Measurements from ENCODE around the gene PRDM11.

PRDM11 gene

DNA sequence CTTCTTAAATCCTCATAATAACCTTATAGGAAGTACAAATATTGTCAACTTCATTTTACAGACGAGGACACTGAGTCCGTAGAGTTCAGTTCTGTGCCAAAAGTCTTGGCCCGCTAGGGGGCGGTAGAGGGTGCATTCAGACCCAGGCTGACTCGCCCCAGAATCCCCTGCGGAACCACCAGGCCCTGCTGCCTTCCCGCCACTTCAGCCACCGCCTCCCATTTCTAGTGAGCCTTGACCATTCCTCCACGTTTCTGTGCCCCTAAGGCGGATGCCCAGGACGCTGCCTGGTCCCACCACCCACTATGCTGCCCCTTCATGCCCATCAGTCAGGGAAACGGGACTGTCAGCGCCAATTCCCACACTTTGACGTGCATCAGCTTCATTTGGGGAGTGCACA, 120.6 kb downstream of the PRDM11 start:
- no peak for DNase-seq

DNA sequence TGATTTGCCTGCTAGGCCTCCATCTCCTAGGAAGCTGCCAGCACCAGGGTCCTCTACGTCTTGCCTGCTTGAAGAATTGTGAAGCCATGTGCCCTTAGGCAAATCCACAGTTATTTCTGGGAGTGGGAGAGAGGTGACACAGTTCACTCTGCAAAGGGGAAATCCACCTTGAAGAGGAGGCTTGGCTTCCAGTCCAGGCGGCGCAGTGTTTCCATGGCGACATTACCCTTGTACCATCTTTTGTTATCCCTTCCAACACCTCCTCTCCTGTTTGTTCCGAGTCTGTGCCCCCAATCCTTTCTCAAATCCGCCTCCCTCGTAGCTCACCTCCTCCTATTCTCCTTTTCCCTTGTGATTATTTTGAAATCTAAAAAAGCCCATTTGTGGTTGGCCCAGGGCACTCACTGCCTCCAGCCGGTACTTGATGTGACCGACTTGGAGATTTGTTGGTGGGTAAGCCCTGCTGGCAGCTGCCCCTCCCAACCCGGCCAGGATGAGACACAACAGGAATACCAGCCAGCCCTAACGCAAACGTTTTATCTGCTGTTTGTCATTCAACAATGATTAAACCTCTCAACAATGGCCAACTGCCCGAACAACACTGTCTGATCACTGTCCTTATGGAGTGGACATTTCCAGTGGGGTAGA, 121.3 kb downstream of the PRDM11 start:
- DNase-seq, result no peak

DNA sequence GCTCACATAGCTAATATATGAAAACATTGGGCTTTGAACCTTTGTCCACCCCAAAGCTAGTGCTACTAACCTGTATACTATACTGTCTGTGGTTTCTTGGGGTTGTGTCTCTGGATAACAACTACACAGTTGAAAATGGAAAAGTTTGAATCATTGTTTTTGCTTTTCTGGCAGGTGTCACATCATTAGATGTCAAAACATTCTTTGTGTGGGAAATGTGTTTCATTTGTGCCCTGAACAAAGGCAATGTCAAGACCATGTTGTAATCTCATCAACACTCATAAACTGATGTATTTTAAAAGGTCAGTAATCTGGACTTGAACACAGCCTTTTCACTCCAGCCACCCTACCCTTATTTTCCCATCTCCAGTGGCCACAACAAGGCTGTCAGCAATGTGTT, 123.2 kb downstream of the PRDM11 start:
- no peak for DNase-seq

- DNase-seq, result no peak
These were observed 124.7 kb downstream of the PRDM11 start for GRCh38 chr11:45270946-45271716.

DNA sequence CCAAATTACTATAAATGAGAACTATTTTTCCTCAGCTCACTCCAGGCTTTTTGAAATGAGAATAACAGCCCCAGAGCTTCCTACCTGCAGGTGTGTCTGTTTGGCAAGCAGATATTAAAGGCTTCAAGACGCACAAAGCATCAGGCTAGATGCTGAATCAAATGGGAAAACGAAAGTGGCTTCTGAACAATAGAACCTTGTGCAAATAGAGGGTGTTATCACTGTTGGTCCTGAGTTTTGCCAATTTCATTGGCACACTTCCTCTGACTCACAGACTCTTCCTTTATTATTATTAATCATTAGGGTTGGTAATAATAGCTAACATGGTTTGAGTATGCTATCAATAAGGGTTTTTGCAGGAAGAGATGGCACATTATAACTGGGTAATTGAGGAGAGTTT, 126.3 kb downstream of the PRDM11 start:
- peak; percentile 42 for DNase-seq

DNA sequence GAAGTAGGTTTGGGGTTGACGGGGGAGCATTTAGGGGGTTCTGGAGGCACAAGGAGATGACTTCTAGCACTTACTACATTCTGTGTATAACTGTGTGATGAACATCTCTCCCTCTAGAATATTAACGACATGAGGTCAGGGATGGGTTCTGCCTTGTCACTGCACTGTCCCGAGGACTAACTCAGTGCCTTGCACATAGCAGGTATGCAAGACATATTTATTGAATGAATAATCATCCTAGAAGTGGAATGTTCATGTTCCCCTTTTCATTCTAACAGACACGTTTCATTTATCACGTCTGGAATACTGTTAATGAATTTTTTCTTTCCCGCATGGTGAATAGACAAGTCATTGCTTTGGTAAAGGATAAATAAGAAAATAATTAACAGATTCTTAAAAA, 127.1 kb downstream of the PRDM11 start:
- no peak for DNase-seq

GRCh38 chr11:45274206-45274605, 127.8 kb downstream of the PRDM11 start:
- no peak for DNase-seq

DNA sequence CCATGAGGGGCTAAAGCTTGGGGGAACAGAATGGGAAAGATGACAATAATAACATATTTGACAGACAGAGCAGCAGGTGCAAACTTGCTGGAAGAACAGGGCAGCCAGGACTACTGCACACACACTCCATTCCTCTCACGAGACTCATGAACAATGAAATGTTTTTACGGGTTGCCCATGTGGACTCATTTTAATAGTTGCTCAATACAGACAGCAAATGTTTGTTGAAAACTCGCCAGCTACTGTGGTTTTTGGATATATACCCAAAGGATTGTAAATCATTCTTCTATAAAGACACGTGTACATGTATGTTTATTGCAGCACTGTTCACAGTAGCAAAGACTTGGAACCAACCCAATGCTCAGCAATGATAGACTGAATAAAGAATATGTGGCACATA, 129.4 kb downstream of the PRDM11 start:
- no peak for DNase-seq

DNA sequence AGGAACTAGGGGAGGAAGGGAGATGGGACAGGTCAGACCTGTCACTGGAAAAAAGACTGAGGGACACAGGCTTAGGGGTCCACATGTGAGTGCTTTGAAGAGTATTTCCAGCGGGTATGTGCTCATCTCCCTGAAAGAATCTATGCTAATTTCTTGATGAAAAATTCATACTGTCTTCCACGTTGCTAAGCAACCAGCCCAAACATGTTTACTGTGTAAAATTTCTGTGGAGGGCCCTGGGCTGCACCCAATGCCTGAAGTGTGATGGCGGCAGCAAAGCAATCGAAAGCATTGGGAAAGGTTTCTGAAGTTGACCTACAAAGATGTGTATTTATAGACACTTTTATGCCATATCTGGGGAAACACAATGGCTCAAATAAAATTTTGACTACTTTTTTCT, 132.3 kb downstream of the PRDM11 start:
- DNase-seq, result no peak

DNA sequence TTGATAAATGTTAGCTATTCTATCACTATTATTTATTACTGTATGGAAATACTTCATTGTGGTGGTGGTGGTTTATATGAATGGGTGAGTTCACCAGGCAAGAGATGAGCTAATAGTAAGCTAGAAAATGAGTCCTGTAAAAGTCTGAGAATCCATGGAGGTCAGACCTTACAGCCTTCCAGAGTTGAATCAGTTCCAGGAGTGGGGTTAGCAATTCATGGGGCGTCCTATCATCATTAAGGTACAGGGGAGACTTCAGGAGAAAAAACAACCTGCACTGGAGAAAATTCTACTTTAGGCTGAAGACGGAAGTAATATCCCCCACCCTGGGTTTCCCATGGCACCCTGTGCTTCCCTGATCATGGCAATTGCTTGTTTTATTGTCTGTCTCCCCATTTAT, 133.2 kb downstream of the PRDM11 start:
- no peak for DNase-seq

- DNase-seq, result peak; percentile 73
These were observed 134.0 kb downstream of the PRDM11 start for GRCh38 chr11:45280449-45280848.

DNA sequence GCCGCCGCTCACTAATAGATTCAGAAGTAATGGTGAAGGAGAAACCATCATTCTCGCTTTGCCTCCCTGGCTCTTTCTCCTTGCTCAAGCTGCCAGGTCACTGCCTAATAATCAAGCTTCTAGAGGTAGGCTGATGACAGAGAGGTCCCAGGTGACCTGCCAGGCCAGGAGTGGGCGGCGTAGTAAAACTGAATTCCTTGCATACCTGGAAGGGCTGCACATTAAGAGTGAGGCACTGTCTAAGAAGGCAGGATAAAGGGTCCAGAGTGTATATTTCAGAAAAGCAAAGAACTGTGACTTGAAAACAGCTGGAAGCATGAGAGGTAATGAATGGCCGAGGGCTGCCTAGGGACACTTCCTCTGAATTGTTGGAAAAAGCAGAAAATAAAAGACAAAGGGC, 135.6 kb downstream of the PRDM11 start:
- no peak for DNase-seq
